Esophagus muscularis mucosa (tissue), 3 donors: ENCODE measurements around the gene PCBD2.

Experiments used
- CTCF ChIP-seq, 3 experiments: fragments of 200-600 bp in 2 of 3; fragments of 450-650 bp in 1 of 3; sonication (generic) in 2 of 3; IDR thresholded peaks; one replicate each; pipeline ENCODE4 v1.5.1; 2017 to 2019; ENCODE audit warnings: antibody characterized with exemption in 3 of 3, mild to moderate bottlenecking in 2 of 3, moderate library complexity in 1 of 3
- POLR2A ChIP-seq: fragments of 450-650 bp; IDR thresholded peaks from one replicate; pipeline ENCODE4 v1.6.1; 2017; ENCODE audit warnings: antibody characterized with exemption, moderate library complexity, mild to moderate bottlenecking, low read depth
- POLR2AphosphoS5 ChIP-seq, 2 donors: sonication (generic); formaldehyde crosslinking; IDR thresholded peaks; one replicate each; pipeline ENCODE4 v1.6.1; 2017; ENCODE audit warnings: antibody characterized with exemption in 2 of 2

- TF ChIP-seq CTCF (IDR thresholded peaks at IDR 0.05) (no peak), POLR2A (no peak), POLR2AphosphoS5 (IDR thresholded peaks at IDR 0.05) (no peak)
Observed at GRCh38 chr5:134887593-134888159, 17.3 kb upstream of the PCBD2 start.
